Upper lobe of right lung (tissue), 1 donor: ENCODE data around the gene RASAL2. TPM values are rescaled to one million over a fixed set of nuclear protein-coding genes. Genes with fewer than 3 reads are reported as not detected.

Source experiments
- ATAC-seq: fragments of 200-7000 bp; cut with Tn5 transposase; one replicate; pipeline ENCODE4 v1.9.1; 2020; ENCODE audit warnings: mild to moderate bottlenecking, moderate library complexity
- DNase-seq: peaks from one replicate; pipeline ENCODE4 v3.0.0-alpha.2; 2020
- H3K27ac ChIP-seq: fragments of 200-600 bp; one replicate; pipeline ENCODE4 v1.8.0; 2022
- H3K27me3 ChIP-seq: fragments of 200-600 bp; one replicate; pipeline ENCODE4 v1.8.0; 2022; ENCODE audit warnings: mild to moderate bottlenecking
- H3K36me3 ChIP-seq: fragments of 200-600 bp; one replicate; pipeline ENCODE4 v1.8.0; 2022
- H3K4me1 ChIP-seq: fragments of 200-600 bp; one replicate; pipeline ENCODE4 v1.8.0; 2022
- H3K4me3 ChIP-seq: fragments of 200-600 bp; one replicate; pipeline ENCODE4 v1.8.0; 2022; ENCODE audit warnings: mild to moderate bottlenecking
- H3K9me3 ChIP-seq: fragments of 200-600 bp; one replicate; pipeline ENCODE4 v1.8.0; 2022
- CTCF ChIP-seq: fragments of 200-600 bp; IDR thresholded peaks from one replicate; pipeline ENCODE4 v1.8.0; 2022; ENCODE audit warnings: antibody characterized with exemption
- intact Hi-C: fragments of 100-400 bp; cut with DNase I; formaldehyde crosslinking; loops from one replicate; pipeline ENCODE4 v1.11.0; 2022
- total RNA-seq: library from RNA; stranded (reverse); fragmentation: NEBNext Ultra II Directional; extraction: Animal tissue kit (Norgen Biotek cat#: 25700); gene quantifications from one replicate; pipeline ENCODE4 v1.2.1, GENCODE V29; 2021
- donor health status: DM: no; HTN: yes; CAD: no; lungs with severe emphysema.

Gene RASAL2
- total RNA-seq, 1 donor from 2014 or later, result 39.4 TPM

GRCh38 chr1:178399177-178399728 lies 305.3 kb downstream of the RASAL2 start:
- TF ChIP-seq CTCF, result no peak
- intact Hi-C loops, result no loop called here
- Histone ChIP-seq H3K4me3 (no peak overlapping the region), H3K9me3 (no peaks in the 10 kb centered on the region), H3K4me1 (no peaks in the 10 kb centered on the region), H3K27me3 (no peaks in the 10 kb centered on the region), H3K27ac (no peak overlapping the region), H3K36me3 (no peaks in the 10 kb centered on the region)
- ATAC-seq, result no peak
- no peak for DNase-seq

GRCh38 chr1:178405137-178405536 lies 311.2 kb downstream of the RASAL2 start:
- DNase-seq (no peak), ATAC-seq (no peak)
- intact Hi-C loops, result no loop called here
- Histone ChIP-seq H3K36me3 (no peaks in the 10 kb centered on the region), H3K4me3 (no peak overlapping the region), H3K27ac (no peak overlapping the region), H3K4me1 (no peaks in the 10 kb centered on the region), H3K9me3 (no peaks in the 10 kb centered on the region), H3K27me3 (no peaks in the 10 kb centered on the region)
- TF ChIP-seq CTCF, result no peak

- Histone ChIP-seq H3K4me1 (no peaks in the 10 kb centered on the region), H3K36me3 (no peaks in the 10 kb centered on the region), H3K9me3 (no peaks in the 10 kb centered on the region), H3K27me3 (no peaks in the 10 kb centered on the region), H3K4me3 (no peak overlapping the region), H3K27ac (no peak overlapping the region)
- no peak for TF ChIP-seq CTCF
- intact Hi-C loops, result no loop called here
- DNase-seq, result no peak
- no peak for ATAC-seq
These were observed 313.3 kb downstream of the RASAL2 start for GRCh38 chr1:178407215-178407614.

GRCh38 chr1:178407655-178408054 lies 313.8 kb downstream of the RASAL2 start:
- ATAC-seq, result no peak
- Histone ChIP-seq H3K36me3 (no peaks in the 10 kb centered on the region), H3K4me1 (no peaks in the 10 kb centered on the region), H3K27ac (no peak overlapping the region), H3K4me3 (no peak overlapping the region), H3K9me3 (no peaks in the 10 kb centered on the region), H3K27me3 (no peaks in the 10 kb centered on the region)
- intact Hi-C loops, result no loop called here
- TF ChIP-seq CTCF, result no peak
- no peak for DNase-seq

GRCh38 chr1:178408871-178409270 lies 315.0 kb downstream of the RASAL2 start:
- no peak for DNase-seq
- no peaks in the 10 kb centered on the region for H3K4me1 ChIP-seq
- H3K9me3 ChIP-seq, result no peaks in the 10 kb centered on the region
- peak; percentile 54 for ATAC-seq
- H3K27me3 ChIP-seq, result no peaks in the 10 kb centered on the region
- intact Hi-C loops, result no loop called here
- no peaks in the 10 kb centered on the region for H3K36me3 ChIP-seq
- TF ChIP-seq CTCF, result no peak
- H3K27ac ChIP-seq, result no peak overlapping the region
- H3K4me3 ChIP-seq, result no peak overlapping the region

- ATAC-seq (no peak), DNase-seq (no peak)
- no peak overlapping the region for H3K4me3 ChIP-seq
- H3K27ac ChIP-seq, result no peak overlapping the region
- no peaks in the 10 kb centered on the region for H3K27me3 ChIP-seq
- H3K36me3 ChIP-seq, result no peaks in the 10 kb centered on the region
- H3K4me1 ChIP-seq, result no peaks in the 10 kb centered on the region
- TF ChIP-seq CTCF, result no peak
- H3K9me3 ChIP-seq, result no peaks in the 10 kb centered on the region
- intact Hi-C loops, result no loop called here
These were observed 315.6 kb downstream of the RASAL2 start for GRCh38 chr1:178409541-178409940.
